Measurements from ENCODE around the gene TXNDC8. TPM values are rescaled to one million over a fixed set of nuclear protein-coding genes. Genes with fewer than 3 reads are reported as not detected.
A peak's percentile ranks its signal among the peaks of the same experiment; 100 is the strongest.

The TXNDC8 gene
- polyA plus RNA-seq, 1 donor from 2014 or later = not detected

DNA sequence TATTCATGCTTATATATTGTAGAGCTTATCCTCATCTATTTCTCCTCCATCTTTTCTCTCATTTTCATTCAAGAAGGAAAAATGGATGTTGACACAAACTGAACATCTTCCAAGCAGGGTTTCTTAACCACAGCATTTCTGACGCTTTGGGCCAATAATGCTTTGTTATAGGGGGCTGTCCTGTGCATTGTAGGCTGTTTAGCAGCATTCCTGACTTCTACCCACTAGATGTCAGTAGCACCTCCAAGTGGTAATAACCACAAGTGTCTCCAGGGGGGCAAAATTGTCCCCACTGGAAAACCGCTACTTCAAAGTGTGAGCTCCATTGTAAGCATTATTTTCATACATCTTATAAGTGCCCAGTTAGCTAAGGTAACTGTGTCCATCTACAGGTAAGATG is 2.6 kb upstream of the TXNDC8 start:
- TF ChIP-seq, protein P1, sequence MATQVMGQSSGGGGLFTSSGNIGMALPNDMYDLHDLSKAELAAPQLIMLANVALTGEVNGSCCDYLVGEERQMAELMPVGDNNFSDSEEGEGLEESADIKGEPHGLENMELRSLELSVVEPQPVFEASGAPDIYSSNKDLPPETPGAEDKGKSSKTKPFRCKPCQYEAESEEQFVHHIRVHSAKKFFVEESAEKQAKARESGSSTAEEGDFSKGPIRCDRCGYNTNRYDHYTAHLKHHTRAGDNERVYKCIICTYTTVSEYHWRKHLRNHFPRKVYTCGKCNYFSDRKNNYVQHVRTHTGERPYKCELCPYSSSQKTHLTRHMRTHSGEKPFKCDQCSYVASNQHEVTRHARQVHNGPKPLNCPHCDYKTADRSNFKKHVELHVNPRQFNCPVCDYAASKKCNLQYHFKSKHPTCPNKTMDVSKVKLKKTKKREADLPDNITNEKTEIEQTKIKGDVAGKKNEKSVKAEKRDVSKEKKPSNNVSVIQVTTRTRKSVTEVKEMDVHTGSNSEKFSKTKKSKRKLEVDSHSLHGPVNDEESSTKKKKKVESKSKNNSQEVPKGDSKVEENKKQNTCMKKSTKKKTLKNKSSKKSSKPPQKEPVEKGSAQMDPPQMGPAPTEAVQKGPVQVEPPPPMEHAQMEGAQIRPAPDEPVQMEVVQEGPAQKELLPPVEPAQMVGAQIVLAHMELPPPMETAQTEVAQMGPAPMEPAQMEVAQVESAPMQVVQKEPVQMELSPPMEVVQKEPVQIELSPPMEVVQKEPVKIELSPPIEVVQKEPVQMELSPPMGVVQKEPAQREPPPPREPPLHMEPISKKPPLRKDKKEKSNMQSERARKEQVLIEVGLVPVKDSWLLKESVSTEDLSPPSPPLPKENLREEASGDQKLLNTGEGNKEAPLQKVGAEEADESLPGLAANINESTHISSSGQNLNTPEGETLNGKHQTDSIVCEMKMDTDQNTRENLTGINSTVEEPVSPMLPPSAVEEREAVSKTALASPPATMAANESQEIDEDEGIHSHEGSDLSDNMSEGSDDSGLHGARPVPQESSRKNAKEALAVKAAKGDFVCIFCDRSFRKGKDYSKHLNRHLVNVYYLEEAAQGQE (IDR thresholded peaks at IDR 0.05; ENCODE audit: borderline replicate concordance) = no peak
- TF ChIP-seq, protein P2, sequence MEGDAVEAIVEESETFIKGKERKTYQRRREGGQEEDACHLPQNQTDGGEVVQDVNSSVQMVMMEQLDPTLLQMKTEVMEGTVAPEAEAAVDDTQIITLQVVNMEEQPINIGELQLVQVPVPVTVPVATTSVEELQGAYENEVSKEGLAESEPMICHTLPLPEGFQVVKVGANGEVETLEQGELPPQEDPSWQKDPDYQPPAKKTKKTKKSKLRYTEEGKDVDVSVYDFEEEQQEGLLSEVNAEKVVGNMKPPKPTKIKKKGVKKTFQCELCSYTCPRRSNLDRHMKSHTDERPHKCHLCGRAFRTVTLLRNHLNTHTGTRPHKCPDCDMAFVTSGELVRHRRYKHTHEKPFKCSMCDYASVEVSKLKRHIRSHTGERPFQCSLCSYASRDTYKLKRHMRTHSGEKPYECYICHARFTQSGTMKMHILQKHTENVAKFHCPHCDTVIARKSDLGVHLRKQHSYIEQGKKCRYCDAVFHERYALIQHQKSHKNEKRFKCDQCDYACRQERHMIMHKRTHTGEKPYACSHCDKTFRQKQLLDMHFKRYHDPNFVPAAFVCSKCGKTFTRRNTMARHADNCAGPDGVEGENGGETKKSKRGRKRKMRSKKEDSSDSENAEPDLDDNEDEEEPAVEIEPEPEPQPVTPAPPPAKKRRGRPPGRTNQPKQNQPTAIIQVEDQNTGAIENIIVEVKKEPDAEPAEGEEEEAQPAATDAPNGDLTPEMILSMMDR (IDR thresholded peaks at IDR 0.05; ENCODE audit: poor library complexity, severe bottlenecking) = peak; percentile 15

DNA sequence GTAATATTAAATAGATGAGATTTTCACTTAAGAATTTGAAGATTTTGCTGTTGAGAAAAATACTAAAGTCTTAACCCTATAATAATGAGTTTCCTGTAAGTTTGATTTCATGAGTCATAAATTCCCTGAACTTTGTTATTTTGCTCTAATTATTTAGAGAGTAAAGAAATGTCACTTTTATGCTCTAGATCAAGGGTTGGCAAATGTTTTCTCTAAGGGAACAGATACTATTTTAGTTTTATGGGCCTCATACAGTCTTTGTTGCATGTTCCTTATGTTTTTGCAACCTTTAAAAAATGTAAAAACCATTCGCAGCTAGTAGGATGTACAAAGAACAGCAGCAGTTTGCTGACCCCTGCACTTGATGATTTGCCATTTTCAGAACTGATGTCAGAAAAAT is 480 bp upstream of the TXNDC8 start:
- TF ChIP-seq RAD21 (conservative IDR thresholded peaks at IDR 0.05) (no peak), EZH2 (IDR thresholded peaks at IDR 0.05; ENCODE audit: borderline replicate concordance, insufficient read depth, low read length, poor library complexity, severe bottlenecking) (no peak), POLR2AphosphoS5 (IDR thresholded peaks at IDR 0.05) (no peak), MXI1 (conservative IDR thresholded peaks at IDR 0.05; ENCODE audit: poor library complexity, severe bottlenecking) (no peak), TAF1 (IDR thresholded peaks at IDR 0.05; ENCODE audit: low read depth) (no peak), EP300 (conservative IDR thresholded peaks at IDR 0.05; ENCODE audit: poor library complexity, severe bottlenecking) (no peak), SMC3 (conservative IDR thresholded peaks at IDR 0.05; ENCODE audit: poor library complexity) (no peak)
- TF ChIP-seq, protein P1 (IDR thresholded peaks at IDR 0.05; ENCODE audit: borderline replicate concordance) = no peak
- TF ChIP-seq, protein P2 (IDR thresholded peaks at IDR 0.05; ENCODE audit: poor library complexity, severe bottlenecking) = no peak
- Histone ChIP-seq H3K27ac (ENCODE audit: low read length) (no peak overlapping the region), H3K9me2 (ENCODE audit: insufficient read depth, low read length) (no peaks in the 10 kb centered on the region), H3K79me2 (replicated peaks; ENCODE audit: insufficient read depth, low read length) (no peaks in the 10 kb centered on the region), H3K4me2 (ENCODE audit: low read length) (no peak overlapping the region), H3K27me3 (ENCODE audit: insufficient read depth, low read depth, low read length) (no peaks in the 10 kb centered on the region), H3K4me3 (ENCODE audit: low read length) (no peak overlapping the region), H4K20me1 (ENCODE audit: insufficient read depth) (no peaks in the 10 kb centered on the region), H3K9me3 (ENCODE audit: low read length) (no peaks in the 10 kb centered on the region), H2AFZ (ENCODE audit: low read depth, low read length) (no peak overlapping the region), H3F3A (ENCODE audit: insufficient read depth, low read length, poor library complexity, severe bottlenecking) (no peaks in the 10 kb centered on the region), H3K36me3 (ENCODE audit: insufficient read depth, low read length) (no peaks in the 10 kb centered on the region), H3K9ac (ENCODE audit: low read length) (no peak overlapping the region)

More for the DNA sequence above, 2.6 kb upstream of the TXNDC8 start:
- Histone ChIP-seq H3K9me3 (ENCODE audit: low read length) (no peaks in the 10 kb centered on the region), H3K27me3 (ENCODE audit: insufficient read depth, low read depth, low read length) (no peaks in the 10 kb centered on the region), H4K20me1 (ENCODE audit: insufficient read depth) (no peaks in the 10 kb centered on the region), H3K9me2 (ENCODE audit: insufficient read depth, low read length) (no peaks in the 10 kb centered on the region), H3F3A (ENCODE audit: insufficient read depth, low read length, poor library complexity, severe bottlenecking) (no peaks in the 10 kb centered on the region), H2AFZ (ENCODE audit: low read depth, low read length) (no peak overlapping the region), H3K9ac (ENCODE audit: low read length) (no peak overlapping the region), H3K4me3 (ENCODE audit: low read length) (no peak overlapping the region), H3K36me3 (ENCODE audit: insufficient read depth, low read length) (no peaks in the 10 kb centered on the region), H3K79me2 (replicated peaks; ENCODE audit: insufficient read depth, low read length) (no peaks in the 10 kb centered on the region), H3K4me2 (ENCODE audit: low read length) (no peak overlapping the region), H3K27ac (ENCODE audit: low read length) (no peak overlapping the region)

Measured in neural cell (in vitro differentiated cells).